Smooth muscle cell (in vitro differentiated cells): Measurements from ENCODE around the gene CT45A10. TPM values are rescaled to one million over a fixed set of nuclear protein-coding genes. Genes with fewer than 3 reads are reported as not detected.
"Not testable (repeated sequence)": the region's sequence is repeated elsewhere in the genome, so short reads cannot be mapped to it uniquely, and the experiment has no call there.

ENCODE experiments used
- DNase-seq: peaks from one replicate; lab custom pipeline; 2025; ENCODE audit not compliant: unreplicated experiment; lab: John Stamatoyannopoulos, UW
- H2AFZ ChIP-seq: fragments of 200-600 bp; sonication (generic); 2 replicates; pipeline ENCODE4 v1.6.0; 2016; ENCODE audit warnings: antibody characterized with exemption, low read depth, mild to moderate bottlenecking
- H3F3A ChIP-seq: fragments of 200-600 bp; sonication (generic); 2 replicates; pipeline ENCODE4 v1.6.0; 2017; ENCODE audit warnings: antibody characterized with exemption, low read depth
- H3K27ac ChIP-seq: fragments of 200-600 bp; sonication (generic); 2 replicates; pipeline ENCODE4 v1.5.1; 2016; ENCODE audit warnings: low read depth, mild to moderate bottlenecking
- H3K27me3 ChIP-seq: fragments of 200-600 bp; sonication (generic); 2 replicates; pipeline ENCODE4 v1.6.1; 2016; ENCODE audit warnings: low read depth, mild to moderate bottlenecking
- H3K36me3 ChIP-seq: fragments of 200-600 bp; sonication (generic); 2 replicates; pipeline ENCODE4 v1.5.1; 2016; ENCODE audit warnings: low read depth
- H3K4me1 ChIP-seq: fragments of 200-600 bp; sonication (generic); 2 replicates; pipeline ENCODE4 v1.5.1; 2016; ENCODE audit warnings: low read depth
- H3K4me2 ChIP-seq: fragments of 200-600 bp; sonication (generic); 2 replicates; pipeline ENCODE4 v1.6.0; 2016; ENCODE audit warnings: mild to moderate bottlenecking
- H3K4me3 ChIP-seq: fragments of 200-600 bp; sonication (generic); 2 replicates; pipeline ENCODE4 v1.5.1; 2016; ENCODE audit warnings: mild to moderate bottlenecking
- H3K79me2 ChIP-seq: fragments of 200-600 bp; sonication (generic); 2 replicates; pipeline ENCODE4 v1.6.0; 2016; ENCODE audit warnings: low read depth, mild to moderate bottlenecking
- H3K9ac ChIP-seq: fragments of 200-600 bp; sonication (generic); 2 replicates; pipeline ENCODE4 v1.6.0; 2016; ENCODE audit warnings: low read depth
- H3K9me3 ChIP-seq: fragments of 200-600 bp; sonication (generic); replicated peaks from 2 replicates; pipeline ENCODE4 v1.5.1; 2016; ENCODE audit warnings: low read depth
- H4K20me1 ChIP-seq: fragments of 200-600 bp; sonication (generic); 2 replicates; pipeline ENCODE4 v1.6.0; 2016; ENCODE audit warnings: low read depth
- CTCF ChIP-seq: fragments of 200-600 bp; sonication (generic); IDR thresholded peaks from 2 replicates; pipeline ENCODE4 v1.5.1; 2017; ENCODE audit warnings: borderline replicate concordance, mild to moderate bottlenecking, antibody characterized with exemption; ENCODE audit not compliant: insufficient read depth, poor library complexity, severe bottlenecking
- WGBS: methylation state at CpG from one replicate; pipeline ENCODE4 v1.1.7; 2016; ENCODE audit warnings: low lambda C conversion rate; 5-methylcytosine and 5-hydroxymethylcytosine counted together
- polyA plus RNA-seq: library from polyadenylated mRNA; unstranded; fragments of >200 nt; fragmentation: Nextera tagmentation; extraction: Ambion mirVana; gene quantifications from 2 replicates; pipeline ENCODE4 v1.2.1, GENCODE V29; 2016
- total RNA-seq: library from RNA; depleted of rRNA; stranded (reverse); fragments of >200 nt; gene quantifications from 2 replicates; pipeline ENCODE4 v1.2.3, GENCODE V29; 2014

The CT45A10 gene
- total and polyA plus RNA-seq, 2 experiments from 2014 or later, result not detected

- DNase-seq, result no peak
- no peak overlapping the region for H3K4me2 ChIP-seq
- H3K27me3 ChIP-seq, result no peaks in the 10 kb centered on the region
- no peak overlapping the region for H2AFZ ChIP-seq
- H3K27ac ChIP-seq, result no peak overlapping the region
- TF ChIP-seq CTCF, result no peak
- H4K20me1 ChIP-seq, result no peaks in the 10 kb centered on the region
- H3K9ac ChIP-seq, result no peak overlapping the region
- 58% methylated on average over 5 of the region's 5 CpGs for WGBS
- no peak overlapping the region for H3K4me3 ChIP-seq
- H3K4me1 ChIP-seq, result no peaks in the 10 kb centered on the region
- no peaks in the 10 kb centered on the region for H3F3A ChIP-seq
- H3K36me3 ChIP-seq, result no peaks in the 10 kb centered on the region
- no peaks in the 10 kb centered on the region for H3K79me2 ChIP-seq
- H3K9me3 ChIP-seq, result no peaks in the 10 kb centered on the region
Observed at GRCh38 chrX:135923353-135923752, 30.1 kb upstream of the CT45A10 start.

DNA sequence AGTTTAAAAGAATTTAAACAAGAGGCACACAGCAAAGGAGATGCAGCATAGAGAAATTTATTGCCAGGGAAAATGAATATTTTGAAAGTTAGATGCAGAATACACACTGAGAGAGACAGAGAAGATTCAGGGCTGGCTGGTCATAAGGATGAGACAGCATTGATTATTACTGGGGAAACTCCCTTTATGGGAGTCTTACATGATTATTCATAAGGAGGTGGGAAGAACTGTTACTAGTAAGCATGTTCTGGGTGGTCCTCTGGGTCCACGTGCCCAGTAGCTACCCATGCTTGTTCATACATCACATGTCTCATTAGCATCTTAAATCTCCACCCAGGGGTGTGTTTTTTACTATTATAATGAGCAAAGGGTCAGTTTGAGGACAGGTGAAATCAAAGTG is 27.3 kb upstream of the CT45A10 start:
- H3F3A ChIP-seq, H3K4me3 ChIP-seq, H3K9ac ChIP-seq, H3K27ac ChIP-seq, H4K20me1 ChIP-seq, H3K4me2 ChIP-seq, H2AFZ ChIP-seq, DNase-seq, H3K36me3 ChIP-seq, H3K4me1 ChIP-seq, H3K79me2 ChIP-seq, H3K27me3 ChIP-seq, H3K9me3 ChIP-seq: not testable (repeated sequence)
- 47% methylated on average over 1 of the region's 1 CpG for WGBS

GRCh38 chrX:135914404-135914803 is 21.2 kb upstream of the CT45A10 start:
- TF ChIP-seq CTCF, result no peak
- Histone ChIP-seq H3K27me3 (no peaks in the 10 kb centered on the region), H3F3A (no peaks in the 10 kb centered on the region), H3K4me1 (no peaks in the 10 kb centered on the region), H3K36me3 (no peaks in the 10 kb centered on the region), H2AFZ (no peak overlapping the region), H3K9ac (no peak overlapping the region), H3K4me3 (no peak overlapping the region), H3K27ac (no peak overlapping the region), H3K79me2 (no peaks in the 10 kb centered on the region), H4K20me1 (no peaks in the 10 kb centered on the region), H3K4me2 (no peak overlapping the region), H3K9me3 (no peaks in the 10 kb centered on the region)
- 82% methylated on average over 5 of the region's 5 CpGs for WGBS
- DNase-seq, result no peak

DNA sequence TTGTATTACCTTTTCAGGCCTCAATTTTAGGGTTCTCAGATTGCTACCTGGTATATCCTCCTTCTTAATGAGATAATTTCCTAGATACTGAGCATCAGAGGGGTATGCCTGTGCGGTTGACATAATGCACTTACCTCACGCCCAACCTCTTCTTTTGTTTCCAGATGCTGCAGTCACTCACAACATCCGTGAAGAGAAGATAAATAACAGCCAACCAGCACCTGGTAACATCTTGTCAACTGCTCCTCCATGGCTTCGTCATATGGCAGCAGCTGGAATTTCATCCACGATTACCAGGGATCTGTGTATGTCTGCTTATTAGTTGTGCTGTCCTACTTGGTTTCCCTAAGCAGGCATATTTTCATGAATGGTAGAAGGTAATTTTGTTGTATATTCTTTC is 17.0 kb upstream of the CT45A10 start:
- Histone ChIP-seq H3K9ac (no peak overlapping the region), H3K27me3 (no peaks in the 10 kb centered on the region), H3K9me3 (no peaks in the 10 kb centered on the region), H3K36me3 (no peaks in the 10 kb centered on the region), H4K20me1 (no peaks in the 10 kb centered on the region), H3F3A (no peaks in the 10 kb centered on the region), H3K27ac (no peak overlapping the region), H3K4me2 (no peak overlapping the region), H3K79me2 (no peaks in the 10 kb centered on the region), H3K4me3 (no peak overlapping the region), H3K4me1 (no peaks in the 10 kb centered on the region), H2AFZ (no peak overlapping the region)
- no peak for DNase-seq
- TF ChIP-seq CTCF, result no peak
- 73% methylated on average over 5 of the region's 5 CpGs for WGBS
